Smooth muscle cell (in vitro differentiated cells): Measurements from ENCODE around the gene PIH1D1. TPM values are rescaled to one million over a fixed set of nuclear protein-coding genes. Genes with fewer than 3 reads are reported as not detected.

Source experiments
- DNase-seq: peaks from one replicate; lab custom pipeline; 2025; ENCODE audit not compliant: unreplicated experiment; lab: John Stamatoyannopoulos, UW
- H2AFZ ChIP-seq: fragments of 200-600 bp; sonication (generic); 2 replicates; pipeline ENCODE4 v1.6.0; 2016; ENCODE audit warnings: antibody characterized with exemption, low read depth, mild to moderate bottlenecking
- H3F3A ChIP-seq: fragments of 200-600 bp; sonication (generic); 2 replicates; pipeline ENCODE4 v1.6.0; 2017; ENCODE audit warnings: antibody characterized with exemption, low read depth
- H3K27ac ChIP-seq: fragments of 200-600 bp; sonication (generic); 2 replicates; pipeline ENCODE4 v1.5.1; 2016; ENCODE audit warnings: low read depth, mild to moderate bottlenecking
- H3K27me3 ChIP-seq: fragments of 200-600 bp; sonication (generic); 2 replicates; pipeline ENCODE4 v1.6.1; 2016; ENCODE audit warnings: low read depth, mild to moderate bottlenecking
- H3K36me3 ChIP-seq: fragments of 200-600 bp; sonication (generic); 2 replicates; pipeline ENCODE4 v1.5.1; 2016; ENCODE audit warnings: low read depth
- H3K4me1 ChIP-seq: fragments of 200-600 bp; sonication (generic); 2 replicates; pipeline ENCODE4 v1.5.1; 2016; ENCODE audit warnings: low read depth
- H3K4me2 ChIP-seq: fragments of 200-600 bp; sonication (generic); 2 replicates; pipeline ENCODE4 v1.6.0; 2016; ENCODE audit warnings: mild to moderate bottlenecking
- H3K4me3 ChIP-seq: fragments of 200-600 bp; sonication (generic); 2 replicates; pipeline ENCODE4 v1.5.1; 2016; ENCODE audit warnings: mild to moderate bottlenecking
- H3K79me2 ChIP-seq: fragments of 200-600 bp; sonication (generic); 2 replicates; pipeline ENCODE4 v1.6.0; 2016; ENCODE audit warnings: low read depth, mild to moderate bottlenecking
- H3K9ac ChIP-seq: fragments of 200-600 bp; sonication (generic); 2 replicates; pipeline ENCODE4 v1.6.0; 2016; ENCODE audit warnings: low read depth
- H3K9me3 ChIP-seq: fragments of 200-600 bp; sonication (generic); replicated peaks from 2 replicates; pipeline ENCODE4 v1.5.1; 2016; ENCODE audit warnings: low read depth
- H4K20me1 ChIP-seq: fragments of 200-600 bp; sonication (generic); 2 replicates; pipeline ENCODE4 v1.6.0; 2016; ENCODE audit warnings: low read depth
- CTCF ChIP-seq: fragments of 200-600 bp; sonication (generic); IDR thresholded peaks from 2 replicates; pipeline ENCODE4 v1.5.1; 2017; ENCODE audit warnings: borderline replicate concordance, mild to moderate bottlenecking, antibody characterized with exemption; ENCODE audit not compliant: insufficient read depth, poor library complexity, severe bottlenecking
- WGBS: methylation state at CpG from one replicate; pipeline ENCODE4 v1.1.7; 2016; ENCODE audit warnings: low lambda C conversion rate; 5-methylcytosine and 5-hydroxymethylcytosine counted together
- polyA plus RNA-seq: library from polyadenylated mRNA; unstranded; fragments of >200 nt; fragmentation: Nextera tagmentation; extraction: Ambion mirVana; gene quantifications from 2 replicates; pipeline ENCODE4 v1.2.1, GENCODE V29; 2016
- total RNA-seq: library from RNA; depleted of rRNA; stranded (reverse); fragments of >200 nt; gene quantifications from 2 replicates; pipeline ENCODE4 v1.2.3, GENCODE V29; 2014

Gene PIH1D1
- total and polyA plus RNA-seq, 2 experiments from 2014 or later = 77.1 to 89.8 TPM

GRCh38 chr19:49468746-49469447, 17.3 kb upstream of the PIH1D1 start:
- Histone ChIP-seq H3K27me3 (no peaks in the 10 kb centered on the region), H3K4me3 (no peak overlapping the region), H3K36me3 (no peaks in the 10 kb centered on the region), H3F3A (no peaks in the 10 kb centered on the region), H3K4me2 (no peak overlapping the region), H4K20me1 (no peaks in the 10 kb centered on the region), H3K4me1 (no peaks in the 10 kb centered on the region), H3K27ac (no peak overlapping the region), H3K9ac (no peak overlapping the region), H2AFZ (no peak overlapping the region), H3K79me2 (no peaks in the 10 kb centered on the region), H3K9me3 (no peaks in the 10 kb centered on the region)
- 84% methylated on average over 15 of the region's 15 CpGs for WGBS
- TF ChIP-seq CTCF = no peak
- DNase-seq = no peak

GRCh38 chr19:49468199-49468598, 16.6 kb upstream of the PIH1D1 start:
- Histone ChIP-seq H2AFZ (no peak overlapping the region), H3K9me3 (no peaks in the 10 kb centered on the region), H3K79me2 (no peaks in the 10 kb centered on the region), H3K9ac (no peak overlapping the region), H3K36me3 (no peaks in the 10 kb centered on the region), H3K27ac (no peak overlapping the region), H3K4me2 (no peak overlapping the region), H3K4me1 (no peaks in the 10 kb centered on the region), H4K20me1 (no peaks in the 10 kb centered on the region), H3F3A (no peaks in the 10 kb centered on the region), H3K4me3 (no peak overlapping the region), H3K27me3 (no peaks in the 10 kb centered on the region)
- WGBS = 84% methylated on average over 19 of the region's 19 CpGs
- TF ChIP-seq CTCF = no peak
- no peak for DNase-seq

DNA sequence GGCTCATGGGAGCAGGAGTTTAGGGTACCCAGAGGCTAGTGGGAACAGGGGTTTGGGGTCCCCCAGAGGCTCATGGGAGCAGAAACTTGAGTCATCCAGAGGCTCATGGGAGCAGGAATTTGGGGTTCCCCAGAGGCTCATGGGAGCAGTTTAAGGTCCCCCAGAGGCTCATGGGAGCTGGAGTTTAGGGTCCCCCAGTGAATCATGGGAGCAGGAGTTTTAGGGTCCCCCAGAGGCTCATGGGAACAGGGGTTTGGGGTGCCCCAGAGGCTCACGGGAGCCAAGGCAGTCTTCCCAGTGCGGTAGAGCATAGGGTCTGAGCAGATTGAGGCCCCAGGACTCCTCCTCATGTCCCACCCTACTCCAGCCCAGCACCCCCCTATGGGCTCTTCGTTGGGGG, 13.8 kb upstream of the PIH1D1 start:
- Histone ChIP-seq H3K79me2 (no peaks in the 10 kb centered on the region), H3K9ac (no peak overlapping the region), H3K4me3 (no peak overlapping the region), H3K9me3 (no peaks in the 10 kb centered on the region), H3K4me2 (no peak overlapping the region), H3K27me3 (no peaks in the 10 kb centered on the region), H3F3A (no peaks in the 10 kb centered on the region), H3K36me3 (no peaks in the 10 kb centered on the region), H3K4me1 (no peaks in the 10 kb centered on the region), H2AFZ (no peak overlapping the region), H3K27ac (no peak overlapping the region), H4K20me1 (no peaks in the 10 kb centered on the region)
- WGBS = 98% methylated on average over 3 of the region's 3 CpGs
- DNase-seq = no peak
- TF ChIP-seq CTCF = no peak

DNA sequence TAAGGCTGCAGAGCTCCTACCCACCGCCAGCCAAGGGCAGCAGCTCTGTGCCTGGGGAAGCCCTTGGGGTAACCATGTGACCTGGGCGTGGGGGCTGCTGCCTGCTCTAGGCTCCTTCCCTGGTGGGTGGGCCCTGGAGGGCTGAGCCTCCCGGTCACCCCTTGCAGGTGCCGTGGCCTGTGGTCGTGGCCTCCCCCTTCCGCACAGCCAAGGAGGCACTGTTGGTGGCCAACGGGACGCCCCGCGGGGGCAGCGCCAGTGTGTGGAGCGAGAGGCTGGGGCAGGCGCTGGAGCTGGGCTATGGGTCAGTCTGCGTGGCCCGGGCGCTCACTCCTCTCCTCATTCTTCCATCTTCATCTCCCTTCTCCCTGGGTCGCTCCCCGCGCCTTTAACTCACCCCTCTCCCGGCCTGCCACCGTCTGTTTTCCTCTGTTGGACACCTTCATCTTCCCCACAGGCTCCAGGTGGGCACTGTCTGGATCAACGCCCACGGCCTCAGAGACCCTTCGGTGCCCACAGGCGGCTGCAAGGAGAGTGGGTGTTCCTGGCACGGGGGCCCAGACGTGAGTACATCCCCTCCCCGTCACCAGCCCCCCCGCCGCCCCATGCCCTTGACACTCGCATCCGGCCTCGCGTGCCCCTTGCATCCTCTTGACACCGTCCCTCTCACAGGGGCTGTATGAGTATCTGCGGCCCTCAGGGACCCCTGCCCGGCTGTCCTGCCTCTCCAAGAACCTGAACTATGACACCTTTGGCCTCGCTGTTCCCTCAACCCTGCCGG, 12.5 kb upstream of the PIH1D1 start:
- no peak overlapping the region for H3K4me2 ChIP-seq
- WGBS = 94% methylated on average over 36 of the region's 39 CpGs
- no peak overlapping the region for H2AFZ ChIP-seq
- H3K9ac ChIP-seq = no peak overlapping the region
- no peaks in the 10 kb centered on the region for H3K79me2 ChIP-seq
- TF ChIP-seq CTCF = no peak
- H3K4me1 ChIP-seq = no peaks in the 10 kb centered on the region
- DNase-seq = no peak
- H3K9me3 ChIP-seq = no peaks in the 10 kb centered on the region
- H3K27ac ChIP-seq = no peak overlapping the region
- H3F3A ChIP-seq = no peaks in the 10 kb centered on the region
- H3K27me3 ChIP-seq = no peaks in the 10 kb centered on the region
- no peak overlapping the region for H3K4me3 ChIP-seq
- no peaks in the 10 kb centered on the region for H3K36me3 ChIP-seq
- H4K20me1 ChIP-seq = no peaks in the 10 kb centered on the region
